Skin of body (tissue), 2 donors: ENCODE results near the gene HEXIM1. TPM values are rescaled to one million over a fixed set of nuclear protein-coding genes. Genes with fewer than 3 reads are reported as not detected.

Experiments used
- DNase-seq: peaks from one replicate; lab custom pipeline; 2025; lab: John Stamatoyannopoulos, UW
- total RNA-seq: library from RNA; depleted of rRNA; stranded (reverse); fragments of >200 nt; gene quantifications from one replicate; pipeline ENCODE4 v1.2.3, GENCODE V29; 2014

The HEXIM1 gene
- total RNA-seq, 1 donor from 2014 or later, result 21.8 TPM

DNA sequence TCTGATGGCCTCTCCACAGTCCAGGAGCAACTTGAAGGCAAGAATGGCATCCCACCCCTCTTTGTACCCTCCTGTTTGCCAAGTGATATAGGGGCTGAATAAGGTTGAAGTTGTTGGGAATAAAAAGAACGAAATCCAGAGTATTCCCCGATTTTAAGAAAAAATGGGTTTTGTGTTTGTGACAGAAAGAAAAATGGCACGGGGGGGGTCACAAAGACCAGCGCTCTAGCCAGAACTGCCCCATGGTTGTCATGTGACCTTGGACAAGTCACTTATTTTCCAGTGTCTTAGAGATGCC lies 1.7 kb upstream of the HEXIM1 start:
- no peak for DNase-seq

DNA sequence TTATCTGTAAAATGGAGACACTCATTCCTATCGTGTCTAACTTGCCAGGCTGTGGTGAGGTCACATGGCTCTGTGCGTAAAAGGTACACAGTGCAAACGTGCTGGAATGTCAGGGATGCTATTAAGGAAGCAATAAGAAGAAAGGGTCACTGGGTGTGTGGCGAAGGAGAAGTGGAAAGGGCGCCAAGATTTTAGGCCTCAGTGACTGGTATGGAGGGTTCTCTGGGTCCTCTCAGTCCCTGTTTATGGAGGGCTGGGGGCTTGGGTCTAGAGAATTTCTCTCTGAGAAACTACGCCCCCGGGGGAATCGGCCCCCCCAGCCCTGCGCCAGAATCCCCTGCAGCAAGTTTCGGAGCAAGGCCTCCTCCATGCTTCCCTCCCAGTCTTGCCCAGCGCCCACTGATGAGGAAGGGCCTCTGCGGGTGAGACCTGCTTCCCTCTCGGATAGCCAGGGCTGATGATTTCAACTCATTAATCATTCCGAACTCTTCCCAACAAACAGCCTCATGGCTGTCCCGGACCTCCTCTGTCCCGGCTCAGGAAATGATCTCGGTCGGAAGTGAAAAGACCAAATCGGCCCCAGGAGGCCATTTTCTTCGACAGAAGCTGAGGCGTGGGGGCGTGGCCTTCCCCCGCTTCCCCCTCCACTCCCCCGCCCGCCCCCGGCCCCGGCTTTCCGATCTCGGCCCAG lies 1.2 kb upstream of the HEXIM1 start:
- DNase-seq, result peak; percentile 89

DNA sequence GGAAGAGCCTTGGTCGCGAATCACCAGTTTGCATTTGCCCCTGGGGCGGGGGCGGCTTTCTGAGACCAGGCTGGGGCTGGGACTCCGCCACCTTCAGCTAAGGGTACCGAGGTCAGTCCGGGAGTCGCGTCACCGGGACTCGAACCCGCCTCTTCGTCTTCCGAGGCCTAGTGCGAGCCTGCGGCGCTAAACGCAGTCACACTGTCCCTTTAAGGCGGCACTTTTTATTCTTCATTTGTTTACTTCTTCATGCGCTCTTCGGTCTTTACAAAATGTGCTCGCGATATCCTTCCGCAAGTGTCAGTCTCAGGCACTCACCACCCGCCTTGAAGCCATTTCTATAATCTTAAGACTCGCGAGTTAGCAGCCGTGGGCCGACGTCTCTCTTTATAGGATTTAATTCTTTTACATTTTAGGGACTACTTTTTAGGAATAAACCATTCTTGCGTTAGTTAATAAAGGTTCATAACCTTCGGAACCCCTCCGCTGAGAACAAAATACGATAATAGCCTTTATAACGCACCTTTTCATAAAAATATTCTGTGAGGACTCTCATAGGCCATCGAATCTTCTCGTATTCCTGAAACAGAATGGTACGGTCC lies 593 bp upstream of the HEXIM1 start:
- peak; percentile 99 for DNase-seq

DNA sequence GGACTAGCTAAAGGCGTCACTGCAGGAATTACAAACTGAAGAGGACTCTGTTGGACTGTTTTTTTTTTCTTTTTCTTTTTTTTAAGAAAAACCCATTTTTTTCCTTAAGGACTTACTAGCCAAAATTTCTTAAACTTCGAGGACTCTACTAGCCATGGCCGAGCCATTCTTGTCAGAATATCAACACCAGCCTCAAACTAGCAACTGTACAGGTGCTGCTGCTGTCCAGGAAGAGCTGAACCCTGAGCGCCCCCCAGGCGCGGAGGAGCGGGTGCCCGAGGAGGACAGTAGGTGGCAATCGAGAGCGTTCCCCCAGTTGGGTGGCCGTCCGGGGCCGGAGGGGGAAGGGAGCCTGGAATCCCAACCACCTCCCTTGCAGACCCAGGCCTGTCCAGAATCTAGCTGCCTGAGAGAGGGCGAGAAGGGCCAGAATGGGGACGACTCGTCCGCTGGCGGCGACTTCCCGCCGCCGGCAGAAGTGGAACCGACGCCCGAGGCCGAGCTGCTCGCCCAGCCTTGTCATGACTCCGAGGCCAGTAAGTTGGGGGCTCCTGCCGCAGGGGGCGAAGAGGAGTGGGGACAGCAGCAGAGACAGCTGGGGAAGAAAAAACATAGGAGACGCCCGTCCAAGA lies 878 bp downstream of the HEXIM1 start:
- peak; percentile 77 for DNase-seq

DNA sequence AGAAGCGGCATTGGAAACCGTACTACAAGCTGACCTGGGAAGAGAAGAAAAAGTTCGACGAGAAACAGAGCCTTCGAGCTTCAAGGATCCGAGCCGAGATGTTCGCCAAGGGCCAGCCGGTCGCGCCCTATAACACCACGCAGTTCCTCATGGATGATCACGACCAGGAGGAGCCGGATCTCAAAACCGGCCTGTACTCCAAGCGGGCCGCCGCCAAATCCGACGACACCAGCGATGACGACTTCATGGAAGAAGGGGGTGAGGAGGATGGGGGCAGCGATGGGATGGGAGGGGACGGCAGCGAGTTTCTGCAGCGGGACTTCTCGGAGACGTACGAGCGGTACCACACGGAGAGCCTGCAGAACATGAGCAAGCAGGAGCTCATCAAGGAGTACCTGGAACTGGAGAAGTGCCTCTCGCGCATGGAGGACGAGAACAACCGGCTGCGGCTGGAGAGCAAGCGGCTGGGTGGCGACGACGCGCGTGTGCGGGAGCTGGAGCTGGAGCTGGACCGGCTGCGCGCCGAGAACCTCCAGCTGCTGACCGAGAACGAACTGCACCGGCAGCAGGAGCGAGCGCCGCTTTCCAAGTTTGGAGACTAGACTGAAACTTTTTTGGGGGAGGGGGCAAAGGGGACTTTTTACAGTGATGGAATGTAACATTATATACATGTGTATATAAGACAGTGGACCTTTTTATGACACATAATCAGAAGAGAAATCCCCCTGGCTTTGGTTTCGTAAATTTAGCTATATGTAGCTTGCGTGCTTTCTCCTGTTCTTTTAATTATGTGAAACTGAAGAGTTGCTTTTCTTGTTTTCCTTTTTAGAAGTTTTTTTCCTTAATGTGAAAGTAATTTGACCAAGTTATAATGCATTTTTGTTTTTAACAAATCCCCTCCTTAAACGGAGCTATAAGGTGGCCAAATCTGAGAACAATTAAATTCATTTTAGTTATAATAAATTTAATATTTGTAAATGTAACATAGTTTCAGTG lies 1.7 kb downstream of the HEXIM1 start:
- peak; percentile 77 for DNase-seq

DNA sequence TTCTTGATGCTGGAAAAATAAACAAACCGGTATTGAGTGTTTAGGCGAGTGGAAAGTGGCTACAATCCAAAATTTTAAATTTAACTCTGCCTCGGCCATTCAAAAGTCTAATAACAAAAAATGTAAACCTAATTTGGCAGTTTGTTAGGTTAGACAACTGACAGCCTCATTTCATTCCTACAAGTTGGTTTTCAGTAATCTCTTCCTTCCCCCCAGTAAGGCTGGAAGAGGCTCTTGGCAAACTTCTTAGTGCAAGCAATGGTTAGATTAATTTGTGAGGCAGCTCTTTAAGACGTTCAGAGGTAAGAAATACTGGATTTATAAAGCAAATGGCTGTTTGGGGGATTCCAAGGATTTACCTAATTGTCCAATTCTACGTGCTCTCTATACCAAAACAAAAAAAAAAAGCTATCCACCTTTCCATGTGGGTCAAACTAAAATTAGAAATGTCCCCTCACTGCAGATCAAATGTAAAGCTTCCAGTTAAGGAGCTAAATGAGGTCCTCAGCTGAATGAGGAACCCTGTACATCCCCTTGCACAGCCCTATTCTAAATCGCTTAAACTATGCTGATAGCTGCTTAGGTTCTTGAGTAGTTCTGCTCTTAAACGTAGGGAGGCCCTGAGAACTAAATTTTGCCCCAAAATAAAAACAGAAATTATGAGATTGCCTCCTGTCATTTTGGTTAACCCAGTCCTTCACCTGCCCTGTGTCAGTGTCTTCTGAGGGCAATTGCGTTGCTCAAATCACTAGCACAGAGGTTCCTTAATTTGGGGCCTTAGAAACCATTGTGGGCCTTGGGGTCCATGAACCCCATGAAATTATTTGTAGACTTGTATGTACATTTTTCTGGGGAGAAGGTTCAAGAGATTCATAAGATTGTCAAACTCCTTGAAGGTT lies 2.9 kb downstream of the HEXIM1 start:
- DNase-seq, result peak; percentile 51

DNA sequence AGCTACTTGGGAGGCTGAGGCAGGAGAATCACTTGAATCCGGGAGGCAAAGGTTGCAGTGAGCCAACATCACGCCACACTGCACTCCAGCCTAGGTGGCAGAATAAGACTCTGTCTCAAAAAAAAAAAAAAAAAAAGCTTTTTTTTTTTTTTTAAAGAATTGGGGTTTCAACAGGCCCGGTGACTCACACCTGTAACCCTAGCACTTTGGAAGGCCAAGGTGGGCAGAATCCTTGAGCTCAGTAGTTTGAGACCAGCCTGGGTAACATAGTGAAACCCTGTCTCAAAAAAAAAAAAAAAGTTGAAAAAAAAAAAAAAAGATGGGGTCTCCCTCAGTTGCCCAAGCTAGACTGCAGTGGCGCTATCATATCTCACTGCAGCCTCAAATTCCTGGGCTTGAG lies 6.8 kb downstream of the HEXIM1 start:
- no peak for DNase-seq

DNA sequence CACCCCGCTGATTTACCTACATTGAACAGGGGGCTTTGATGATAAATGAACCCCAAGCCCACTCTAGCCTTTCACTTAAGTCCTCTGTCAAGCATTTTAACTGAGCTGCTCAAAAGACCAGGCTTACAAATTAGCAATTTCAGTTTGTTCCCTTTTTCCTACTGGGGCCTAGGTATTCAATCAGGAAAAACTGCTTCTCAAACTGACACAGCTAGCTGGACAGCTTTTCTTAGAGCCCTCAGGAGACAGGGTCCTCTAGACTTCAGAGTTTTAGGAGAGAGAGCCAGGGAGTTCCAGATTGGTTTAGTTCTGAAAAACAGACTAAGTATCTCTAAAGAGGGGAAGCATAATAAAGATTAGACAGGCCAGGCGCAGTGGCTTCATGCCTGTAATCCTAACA lies 7.2 kb downstream of the HEXIM1 start:
- DNase-seq, result no peak

DNA sequence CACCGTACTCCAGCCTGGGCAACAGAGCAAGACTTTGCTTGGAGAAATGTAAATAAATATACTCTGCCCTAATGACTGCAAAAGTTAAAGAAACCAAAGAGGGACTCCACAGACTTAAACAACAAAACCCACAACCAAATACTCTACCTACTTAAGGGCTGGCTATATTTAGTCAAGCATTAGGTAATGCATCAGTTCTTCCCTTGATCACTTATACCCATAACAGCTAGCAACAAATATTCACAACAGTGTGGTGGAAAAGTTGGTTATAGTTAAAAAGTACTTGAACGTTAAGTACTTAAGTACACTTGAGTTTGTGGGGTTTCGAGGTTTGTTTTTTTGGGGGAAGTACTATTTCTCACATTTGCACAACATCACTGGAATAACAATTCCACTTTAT lies 8.0 kb downstream of the HEXIM1 start:
- DNase-seq, result no peak

DNA sequence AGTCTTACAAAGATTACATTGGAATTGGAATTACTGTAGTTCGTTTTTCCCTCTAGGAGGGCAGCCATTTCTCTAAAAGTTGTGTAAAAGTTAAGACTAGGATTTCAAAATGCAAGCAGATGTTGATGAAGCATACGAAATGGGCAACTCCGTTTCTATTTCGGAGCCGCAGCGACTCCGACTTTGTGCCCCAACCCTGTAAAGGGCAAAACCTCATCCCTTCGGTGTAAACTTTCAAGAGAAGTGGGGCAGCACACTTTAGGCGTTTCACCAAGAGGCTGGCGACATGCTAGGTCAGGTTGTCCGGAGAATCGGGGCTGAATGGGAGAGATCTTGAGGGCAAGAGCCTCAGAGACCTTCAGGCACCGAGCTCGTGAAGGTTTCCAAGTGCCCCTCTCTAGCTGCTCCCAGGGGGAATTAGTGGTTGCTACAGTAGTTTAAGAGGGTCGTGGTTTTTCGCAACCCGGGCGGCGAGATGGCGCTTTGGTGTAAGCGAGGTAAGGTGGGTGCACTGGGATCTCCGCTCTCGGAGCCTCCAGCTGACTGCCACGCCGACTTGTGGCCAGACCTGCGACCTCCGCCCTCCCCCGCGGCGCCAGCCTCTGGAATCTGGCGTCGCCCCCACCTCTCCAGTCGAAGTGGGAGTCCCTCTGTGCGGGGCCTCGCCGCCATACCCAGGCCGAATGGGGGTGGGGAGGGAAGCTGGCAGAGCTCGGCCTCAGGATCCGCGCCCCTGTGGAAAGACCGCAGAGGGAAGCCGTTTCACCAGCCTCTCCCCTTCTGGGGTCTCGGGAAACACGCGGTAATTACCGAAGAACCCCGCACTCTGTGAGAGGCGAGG lies 12.4 kb downstream of the HEXIM1 start:
- DNase-seq, result peak; percentile 52

DNA sequence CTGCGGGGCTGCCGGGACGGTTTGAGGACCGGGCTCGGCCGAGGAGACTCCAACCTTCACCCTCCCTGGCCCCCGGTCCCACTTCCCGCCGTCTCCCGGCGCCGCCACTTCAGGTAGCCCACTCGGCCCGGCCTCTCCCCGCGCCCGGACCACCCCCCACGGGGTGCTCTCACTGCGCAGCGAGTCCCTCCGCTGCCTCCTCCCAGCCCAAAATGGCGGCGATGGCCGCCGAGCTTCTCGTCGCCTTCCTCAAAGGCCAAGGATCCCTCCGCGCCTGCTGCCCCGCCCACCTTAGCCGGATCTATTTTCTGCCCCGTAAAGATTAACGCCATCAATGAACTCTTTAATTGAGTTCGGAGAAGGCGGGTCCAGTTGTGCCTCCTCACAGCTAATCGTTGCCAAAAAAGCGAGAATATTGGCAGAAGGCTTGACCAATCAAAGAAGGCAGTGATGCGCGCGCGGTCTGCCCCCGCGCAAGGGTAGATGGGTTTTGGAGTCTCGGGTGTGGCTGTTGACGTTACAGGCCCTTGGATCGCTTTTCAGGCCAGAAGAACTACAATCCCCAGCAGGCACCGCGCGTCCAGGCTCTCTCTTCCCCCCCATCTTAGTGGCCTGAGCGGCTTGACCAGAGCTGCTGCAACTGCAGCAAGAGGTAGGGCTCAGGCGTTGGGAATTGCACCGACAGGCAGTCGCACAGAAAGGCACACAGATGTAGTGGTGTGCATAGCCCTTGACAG lies 13.2 kb downstream of the HEXIM1 start, which contains the start of gene HEXIM2:
Gene HEXIM2, plus strand, starts transcription at position 588 of the 737 bp plus-strand sequence. CDS start 919 bp downstream, outside the sequence.
- DNase-seq, result peak; percentile 100

DNA sequence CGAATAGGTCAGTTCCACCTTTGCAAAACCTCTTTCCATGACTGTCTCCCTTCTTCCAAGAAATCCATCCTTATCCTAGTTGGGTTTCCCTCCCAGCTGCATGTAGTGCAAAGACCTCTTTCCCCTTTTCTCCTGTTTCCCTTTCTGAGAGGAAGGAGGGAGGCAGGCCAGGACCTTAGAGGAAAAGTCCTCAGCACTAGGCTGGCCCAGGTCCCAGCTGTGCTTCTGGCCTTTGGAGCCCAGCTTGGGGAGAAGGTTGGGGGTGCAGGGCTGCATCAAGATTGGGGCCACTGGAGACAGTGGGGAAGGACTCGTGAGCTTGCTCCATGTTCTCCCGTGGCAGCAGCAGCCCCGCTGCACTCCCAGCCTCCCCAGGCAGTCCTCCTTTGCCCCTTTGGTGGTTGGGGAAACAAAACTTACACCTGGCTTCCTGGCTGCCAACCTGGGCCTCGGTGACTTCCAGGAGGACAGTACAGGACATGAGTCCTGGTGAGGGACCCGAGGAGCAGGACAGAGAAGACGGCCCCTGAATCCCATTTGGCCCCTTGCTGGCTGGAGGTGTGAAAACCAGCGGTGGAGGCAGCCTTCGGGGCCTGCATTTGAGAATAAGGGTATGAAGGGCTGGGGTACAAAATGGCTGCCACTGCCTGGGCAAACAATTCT lies 13.9 kb downstream of the HEXIM1 start:
- no peak for DNase-seq

DNA sequence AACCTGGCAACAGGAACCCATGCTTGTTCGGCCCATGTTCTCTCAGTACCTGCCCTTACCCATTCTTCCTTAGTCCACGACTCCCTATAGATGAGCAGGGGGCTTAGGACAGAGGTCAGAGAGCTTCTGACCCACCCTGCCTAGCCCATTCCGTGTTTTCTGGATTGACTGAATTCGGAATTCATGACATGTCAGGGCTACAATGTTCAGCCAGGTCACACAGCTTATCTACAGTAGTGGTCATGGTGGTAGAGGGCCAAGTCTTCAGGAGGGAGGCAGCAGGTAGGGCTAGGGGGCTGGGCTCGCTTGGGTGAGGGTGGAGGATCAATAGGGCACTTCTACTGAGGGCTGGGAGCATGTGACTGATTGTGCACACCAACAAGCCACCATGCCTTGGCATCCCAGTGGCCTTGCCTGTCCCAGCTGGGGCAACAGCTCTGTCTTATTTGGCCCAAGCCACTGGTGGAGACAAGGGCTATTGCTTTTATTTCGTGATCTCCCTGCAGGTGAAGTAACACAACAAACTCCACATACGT lies 16.5 kb downstream of the HEXIM1 start:
- DNase-seq, result no peak

DNA sequence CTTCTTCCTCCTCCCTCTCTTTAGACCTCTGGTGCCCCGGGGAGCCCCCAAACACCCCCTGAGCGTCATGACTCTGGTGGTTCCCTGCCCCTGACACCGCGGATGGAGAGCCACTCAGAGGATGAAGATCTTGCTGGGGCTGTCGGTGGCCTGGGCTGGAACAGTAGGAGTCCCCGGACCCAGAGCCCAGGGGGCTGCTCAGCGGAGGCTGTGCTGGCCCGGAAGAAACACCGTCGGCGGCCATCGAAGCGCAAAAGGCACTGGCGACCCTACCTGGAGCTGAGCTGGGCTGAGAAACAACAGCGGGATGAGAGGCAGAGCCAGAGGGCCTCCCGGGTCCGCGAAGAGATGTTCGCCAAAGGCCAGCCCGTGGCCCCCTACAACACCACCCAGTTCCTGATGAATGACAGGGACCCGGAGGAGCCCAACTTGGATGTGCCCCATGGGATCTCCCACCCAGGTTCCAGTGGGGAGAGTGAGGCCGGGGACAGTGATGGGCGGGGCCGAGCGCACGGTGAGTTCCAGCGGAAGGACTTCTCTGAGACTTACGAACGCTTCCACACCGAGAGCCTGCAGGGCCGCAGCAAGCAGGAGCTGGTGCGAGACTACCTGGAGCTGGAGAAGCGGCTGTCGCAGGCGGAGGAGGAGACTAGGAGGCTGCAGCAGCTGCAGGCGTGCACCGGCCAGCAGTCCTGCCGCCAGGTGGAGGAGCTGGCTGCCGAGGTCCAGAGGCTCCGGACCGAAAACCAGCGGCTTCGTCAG lies 20.9 kb downstream of the HEXIM1 start:
- no peak for DNase-seq

DNA sequence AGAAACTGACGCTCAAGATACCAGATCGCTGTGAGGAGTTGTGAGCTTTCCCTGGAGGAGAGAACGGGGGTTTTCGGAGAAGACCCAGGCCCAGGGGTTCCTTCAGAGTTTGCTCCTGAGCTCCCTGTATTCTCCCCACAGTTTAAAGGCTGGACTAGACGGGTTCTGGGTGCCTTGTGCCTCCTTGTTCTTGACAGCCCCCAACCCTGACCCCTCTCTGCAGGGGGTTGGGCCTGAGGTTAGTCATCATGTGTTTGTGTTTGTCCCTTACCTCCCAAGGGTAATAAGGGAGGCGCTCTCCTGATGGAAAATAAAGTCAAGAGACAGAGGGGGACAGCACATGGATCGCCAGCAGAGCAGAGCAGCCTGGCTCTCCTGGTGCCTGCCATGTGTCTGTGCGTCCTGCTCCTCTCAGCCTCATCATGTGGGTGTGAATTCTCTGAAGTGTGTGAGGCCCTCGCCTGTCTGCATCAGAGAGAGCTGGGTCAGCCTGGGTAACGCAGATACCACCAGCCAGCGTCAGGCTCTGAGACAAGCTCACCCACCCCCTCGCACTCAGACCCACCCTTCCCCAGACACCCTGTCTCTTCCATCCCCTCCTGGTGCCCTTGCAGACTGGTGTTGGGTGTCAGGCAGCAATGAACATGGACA lies 22.1 kb downstream of the HEXIM1 start:
- DNase-seq, result no peak

DNA sequence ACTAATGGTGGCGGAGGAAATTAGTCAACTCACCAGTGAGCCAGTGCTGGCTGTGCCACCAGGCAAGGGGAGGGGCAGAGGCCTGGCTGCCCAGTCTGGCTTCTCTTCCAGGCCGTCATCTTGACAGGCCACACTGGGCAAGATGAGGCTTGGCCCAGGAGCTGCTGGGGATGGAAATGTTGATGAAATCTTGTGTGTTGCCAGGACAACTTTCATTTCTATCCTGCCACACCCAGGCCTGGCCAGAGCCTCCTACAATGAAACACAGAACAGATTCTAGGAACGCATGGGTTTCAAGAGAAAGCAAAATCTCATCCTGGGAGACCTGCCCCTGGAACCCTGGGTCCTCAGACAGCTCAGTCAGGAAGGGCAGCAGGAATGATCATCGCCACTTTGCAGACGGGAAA lies 22.7 kb downstream of the HEXIM1 start:
- DNase-seq, result peak; percentile 66
